GM19452 (cell line): ENCODE data around the gene CARD8.
"Not testable (repeated sequence)": the region's sequence is repeated elsewhere in the genome, so short reads cannot be mapped to it uniquely, and the experiment has no call there.

Experiments used
- ATAC-seq: cut with Tn5 transposase; IDR thresholded peaks from one replicate; pipeline ENCODE4 v1.9.1; 2021; ENCODE audit not compliant: unreplicated experiment

The CARD8 gene

DNA sequence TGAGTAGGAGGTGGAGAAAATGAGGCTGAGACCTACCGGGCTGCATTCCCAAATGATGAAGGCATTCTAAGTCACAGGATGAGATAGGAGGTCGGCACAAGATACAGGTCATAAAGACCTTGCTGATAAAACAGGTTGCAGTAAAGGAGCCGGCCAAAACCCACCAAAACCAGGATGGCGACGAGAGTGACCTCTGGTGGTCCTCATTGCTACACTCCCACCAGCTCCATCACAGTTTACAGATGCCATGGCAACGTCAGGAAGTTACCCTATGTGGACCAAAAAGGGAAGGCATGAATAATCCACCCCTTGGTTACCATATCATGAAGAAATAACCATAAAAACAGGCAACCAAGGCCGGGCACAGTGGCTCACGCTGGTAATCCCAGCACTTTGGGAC, 9.6 kb upstream of the CARD8 start:
- ATAC-seq, result not testable (repeated sequence)

DNA sequence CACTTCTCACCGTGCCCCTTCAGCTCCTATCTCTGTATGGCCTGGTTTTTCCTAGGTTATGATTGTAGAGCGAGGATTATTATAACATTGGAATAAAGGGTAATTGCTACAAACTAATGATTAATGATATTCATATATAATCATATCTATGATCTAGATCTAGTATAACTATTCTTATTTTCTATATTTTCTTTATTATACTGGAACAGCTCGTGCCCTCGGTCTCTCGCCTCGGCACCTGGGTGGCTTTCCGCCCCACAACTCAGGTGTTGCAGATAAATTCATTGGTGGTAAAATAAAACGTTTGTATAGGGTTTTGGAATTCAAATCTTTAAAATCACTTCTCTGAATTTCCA, 4.6 kb upstream of the CARD8 start:
- not testable (repeated sequence) for ATAC-seq

DNA sequence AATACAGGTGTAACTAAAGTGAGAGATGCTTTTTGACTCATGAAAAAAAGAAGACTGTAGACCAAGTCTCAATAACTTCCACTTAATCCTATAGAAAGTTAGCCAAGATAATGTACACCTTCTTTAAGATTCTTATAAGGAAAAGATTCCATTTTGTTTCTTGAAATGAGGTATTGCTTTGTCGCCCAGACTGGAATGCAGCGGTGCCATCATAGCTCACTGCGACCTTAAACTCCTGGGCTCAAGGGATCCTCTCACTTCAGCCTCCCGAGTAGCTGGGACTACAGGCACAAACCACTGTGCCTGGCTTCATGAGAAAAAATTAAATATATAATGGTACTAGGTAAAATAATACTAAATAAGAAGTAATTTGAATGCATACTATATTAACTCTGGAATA, 3.3 kb upstream of the CARD8 start:
- not testable (repeated sequence) for ATAC-seq

DNA sequence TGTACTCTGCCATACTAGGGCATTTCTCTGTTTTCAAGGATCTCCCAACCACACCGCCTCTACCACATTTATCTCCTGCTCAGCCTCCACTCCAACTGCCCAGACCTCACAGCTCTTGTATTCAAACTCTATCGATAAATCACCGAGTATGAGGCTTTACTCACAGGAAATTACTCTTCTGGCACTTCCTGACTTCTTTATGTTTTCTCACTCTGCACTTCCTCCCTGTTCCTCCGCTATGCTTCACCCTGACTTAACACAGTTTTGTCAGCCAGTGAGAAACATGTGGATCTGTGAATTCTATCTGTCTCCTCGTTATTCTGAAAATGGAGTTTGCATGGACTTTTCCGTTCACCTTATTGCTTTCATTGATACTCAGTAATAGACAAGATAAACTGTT, 2.6 kb upstream of the CARD8 start:
- no peak for ATAC-seq

DNA sequence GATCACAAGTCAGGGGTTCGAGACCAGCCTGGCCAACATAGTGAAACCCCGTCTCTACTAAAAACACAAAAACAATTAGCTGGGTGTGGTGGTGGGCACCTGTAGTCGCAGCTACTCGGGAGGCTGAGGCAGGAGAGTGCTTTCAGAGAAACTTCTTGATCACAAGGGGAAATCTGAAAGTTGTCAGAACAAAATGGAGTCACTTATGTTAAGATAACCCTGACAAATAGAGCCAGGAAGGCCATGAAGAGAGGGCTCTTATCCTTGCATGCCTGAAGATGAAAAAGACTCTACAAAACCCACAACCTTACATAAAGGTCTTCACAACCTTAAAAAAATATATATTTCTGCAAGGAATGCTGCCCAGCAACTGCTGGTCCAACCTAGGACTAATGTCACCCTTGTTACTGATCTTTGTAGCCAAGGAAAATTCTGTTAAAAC, 1.2 kb downstream of the CARD8 start:
- no peak for ATAC-seq

DNA sequence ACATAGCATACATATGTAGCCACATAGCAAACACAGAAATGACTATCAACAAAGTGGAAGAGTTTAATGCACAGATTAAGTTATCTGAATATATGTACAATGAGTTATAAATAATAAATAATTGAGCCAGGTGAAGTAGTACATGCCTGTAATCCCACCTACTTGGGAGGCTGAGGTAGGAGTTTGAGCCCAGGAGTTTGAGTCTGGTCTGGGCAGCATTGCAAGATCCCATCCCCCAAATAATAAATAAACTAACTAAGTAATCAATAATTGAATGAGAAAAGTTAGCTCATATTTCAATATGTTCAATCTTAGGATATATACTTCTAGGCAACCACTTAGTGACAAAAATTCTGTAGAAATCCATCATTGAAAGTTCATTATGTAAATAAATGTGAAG, 1.7 kb downstream of the CARD8 start:
- ATAC-seq, result no peak

DNA sequence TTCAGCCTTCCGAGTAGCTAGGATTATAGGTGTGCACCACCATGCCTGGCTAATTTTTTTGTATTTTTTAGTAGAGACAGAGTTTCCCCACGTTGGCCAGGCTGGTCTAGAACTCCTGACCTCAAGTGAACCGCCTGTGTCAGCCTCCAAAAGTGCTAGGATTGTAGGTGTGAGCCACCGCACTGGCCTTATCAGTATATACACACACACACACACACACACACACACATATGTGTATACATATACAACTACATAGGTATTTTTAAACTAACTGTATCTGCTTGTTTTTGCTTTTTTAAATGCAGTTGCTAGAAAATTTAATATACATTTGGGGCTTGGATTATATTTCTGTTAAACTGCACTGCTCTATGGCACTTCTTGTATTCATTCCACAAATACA, 3.1 kb downstream of the CARD8 start:
- ATAC-seq, result no peak

DNA sequence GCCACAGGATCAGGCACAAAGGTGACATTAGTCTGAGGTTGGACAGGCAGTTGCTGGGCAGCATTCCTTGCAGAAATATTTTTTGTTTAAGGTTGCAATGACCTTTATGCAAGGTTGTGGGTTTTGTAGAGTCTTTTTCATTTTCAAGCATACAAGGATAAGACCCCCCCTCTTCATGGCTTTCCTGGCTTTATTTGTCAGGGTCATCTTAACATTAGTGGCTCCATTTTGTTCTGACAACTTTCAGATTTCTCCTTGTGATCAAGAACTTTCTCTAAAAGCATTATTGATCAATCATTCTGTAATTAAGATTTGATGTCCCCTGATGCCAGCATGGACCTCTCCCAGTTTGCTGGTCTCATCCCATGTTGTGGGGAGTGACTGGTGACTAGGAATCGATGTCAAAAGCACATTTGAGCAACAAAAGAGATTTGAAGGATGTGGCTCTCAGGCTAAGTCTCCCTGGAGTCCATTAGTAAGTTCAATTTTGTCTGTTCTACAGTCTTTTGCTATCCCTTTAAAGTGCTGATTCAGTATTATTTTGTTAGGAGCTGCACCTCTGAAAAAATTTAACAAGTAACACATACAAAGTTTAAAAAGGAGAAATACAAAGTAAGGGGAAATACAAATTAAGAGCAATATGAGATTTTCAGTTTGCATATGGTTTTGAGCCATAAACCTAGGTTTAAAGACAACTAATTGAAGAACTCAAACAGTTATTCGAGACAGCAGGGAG, 5.3 kb downstream of the CARD8 start:
- ATAC-seq, result no peak

DNA sequence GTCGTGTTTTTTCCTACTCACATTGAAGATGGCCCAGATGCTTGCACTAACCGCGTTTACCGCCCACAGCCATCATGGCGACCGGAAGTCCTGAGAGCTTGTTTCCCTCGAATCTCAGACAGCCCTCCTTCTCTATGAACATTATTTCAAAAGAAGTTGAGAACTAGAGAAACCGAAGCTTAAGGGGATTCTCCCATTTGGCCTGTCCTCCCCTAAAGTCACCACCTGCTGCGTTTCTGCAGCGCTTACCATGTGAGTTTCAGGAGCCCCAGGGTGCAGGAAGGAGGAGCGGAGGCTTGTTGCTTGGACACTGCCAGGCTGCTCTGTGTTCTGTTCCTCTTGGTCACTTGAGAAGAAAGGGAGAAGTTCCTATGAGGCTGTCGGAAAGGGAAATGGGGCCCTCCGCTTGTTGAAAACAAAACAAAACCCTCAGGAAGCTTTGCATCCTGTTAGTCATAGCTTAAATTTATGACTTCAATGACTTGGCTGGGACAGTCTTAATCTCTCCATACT, 6.2 kb downstream of the CARD8 start:
- peak; percentile 78 for ATAC-seq

DNA sequence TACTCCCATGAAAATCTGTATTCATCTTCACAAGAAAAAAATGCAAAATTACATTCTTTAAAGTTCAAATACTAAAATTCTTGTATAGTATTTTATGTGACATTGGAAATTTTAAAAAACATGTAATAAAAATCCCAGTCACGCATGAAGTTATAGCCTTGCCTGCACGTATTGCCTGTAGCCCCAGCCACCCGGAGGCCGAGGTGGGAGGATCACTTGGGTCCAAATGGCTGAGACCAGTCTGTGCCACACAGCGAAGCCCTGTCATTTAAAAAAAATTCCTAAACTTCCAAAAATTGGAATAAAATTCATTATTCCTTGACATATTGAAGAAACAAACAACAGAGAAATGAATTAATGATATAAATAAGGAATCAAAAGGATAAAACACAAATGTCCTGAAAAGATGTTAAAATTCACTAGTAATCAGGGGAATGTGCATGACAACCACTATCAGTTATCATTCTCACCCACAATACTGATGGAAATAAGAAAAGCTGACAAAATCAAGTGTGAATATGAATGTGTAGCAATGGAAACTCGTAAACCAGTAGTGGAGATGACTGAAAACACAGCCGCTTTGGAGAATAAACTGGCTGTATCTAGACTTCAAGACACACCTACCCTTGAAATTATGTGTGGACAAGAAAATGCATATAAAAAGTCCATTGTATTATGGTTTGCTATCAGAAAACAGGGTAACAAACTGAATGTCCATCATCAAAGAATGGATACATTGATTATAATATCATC, 7.5 kb downstream of the CARD8 start:
- ATAC-seq, result no peak

DNA sequence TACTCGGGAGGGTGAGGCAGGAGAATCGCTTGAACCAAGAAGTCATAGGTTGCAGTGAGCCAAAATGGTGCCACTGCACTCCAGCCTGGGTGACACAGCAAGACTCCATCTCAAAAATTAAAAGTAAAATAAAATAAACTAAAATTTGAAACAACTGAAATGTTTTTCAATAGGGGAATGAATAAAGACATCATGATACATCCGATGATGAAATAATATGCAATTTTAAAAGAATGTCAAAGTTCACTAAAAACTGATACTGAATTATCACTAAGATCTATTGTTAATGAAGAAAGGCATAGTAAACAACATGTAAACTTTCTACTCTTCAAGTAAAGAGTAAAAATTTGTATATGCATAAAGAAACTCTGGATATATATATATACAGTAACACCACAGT, 8.5 kb downstream of the CARD8 start:
- ATAC-seq, result no peak

DNA sequence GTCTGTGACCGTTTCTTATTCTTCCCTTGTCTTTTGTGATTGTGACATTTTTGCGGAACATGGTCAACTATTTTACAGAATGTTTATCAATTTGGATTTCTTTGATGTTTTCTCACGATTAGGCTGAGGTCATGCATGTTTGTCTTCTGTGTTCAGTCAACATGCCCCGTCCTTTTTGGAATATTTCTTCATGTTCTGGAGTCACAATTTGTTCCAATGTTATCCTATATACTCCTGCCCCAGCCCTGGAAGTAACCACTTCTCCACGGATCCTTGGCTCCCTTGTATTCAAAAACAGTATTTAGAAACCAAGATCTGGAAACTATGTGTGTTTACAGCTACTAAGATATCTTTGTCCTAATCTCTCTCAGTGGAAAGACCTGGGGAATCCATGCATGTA, 9.6 kb downstream of the CARD8 start:
- ATAC-seq, result no peak

DNA sequence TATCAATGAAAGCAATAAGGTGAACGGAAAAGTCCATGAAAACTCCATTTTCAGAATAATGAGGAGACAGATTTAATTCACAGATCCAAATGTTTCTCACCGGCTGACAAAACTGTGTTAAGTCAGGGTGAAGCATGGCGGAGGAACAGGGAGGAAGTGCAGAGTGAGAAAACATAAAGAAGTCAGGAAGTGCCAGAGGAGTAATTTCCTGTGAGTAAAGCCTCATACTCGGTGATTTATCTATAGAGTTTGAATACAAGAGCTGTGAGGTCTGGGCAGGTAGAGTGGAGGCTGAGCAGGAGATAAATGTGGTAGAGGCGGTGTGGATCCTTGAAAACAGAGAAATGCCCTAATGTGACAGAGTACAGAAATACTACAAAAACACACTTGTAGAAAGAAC, 11.4 kb downstream of the CARD8 start:
- no peak for ATAC-seq

DNA sequence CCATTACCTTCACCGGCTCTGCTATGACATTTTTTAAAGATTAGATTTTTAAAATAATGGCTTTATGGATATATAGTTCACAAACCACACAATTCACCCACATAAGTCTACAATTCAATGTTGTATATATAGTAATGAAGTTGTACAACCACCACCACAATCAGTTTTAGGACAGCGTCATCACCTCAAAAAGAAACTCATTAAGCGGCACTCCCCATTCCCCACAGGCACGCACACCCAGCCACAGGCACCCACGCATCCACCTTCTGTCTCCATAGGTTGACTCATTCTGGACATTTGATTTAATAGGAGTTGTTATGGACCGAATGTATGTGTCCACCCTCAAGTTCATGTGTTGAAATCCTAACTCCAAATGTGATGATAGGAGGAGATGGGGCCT, 13.9 kb downstream of the CARD8 start:
- ATAC-seq, result not testable (repeated sequence)

DNA sequence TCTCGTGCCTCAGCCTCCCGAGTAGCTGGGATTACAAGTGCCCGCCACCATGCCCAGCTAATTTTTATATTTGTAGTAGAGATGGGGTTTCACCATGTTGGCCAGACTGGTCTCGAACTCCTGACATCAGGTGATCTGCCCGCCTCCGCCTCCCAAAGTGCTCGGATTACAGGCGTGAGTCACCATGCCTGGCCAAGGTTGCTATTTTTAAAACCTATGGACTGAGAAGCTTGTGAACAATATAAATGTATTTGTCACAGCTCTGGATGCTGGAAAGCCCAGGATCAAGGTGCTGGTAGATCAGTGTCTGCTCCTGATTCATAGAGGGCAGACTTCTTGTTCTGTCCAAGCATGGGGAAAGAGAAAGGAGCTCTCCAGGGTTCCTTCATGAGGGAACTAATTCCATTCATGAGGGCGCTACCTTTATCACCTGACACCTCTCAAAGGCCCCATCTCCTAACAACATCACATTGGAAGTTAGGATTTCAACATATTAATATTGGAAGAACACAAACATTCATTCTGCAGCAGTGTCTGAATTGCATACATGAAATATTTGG, 16.1 kb downstream of the CARD8 start:
- no peak for ATAC-seq

DNA sequence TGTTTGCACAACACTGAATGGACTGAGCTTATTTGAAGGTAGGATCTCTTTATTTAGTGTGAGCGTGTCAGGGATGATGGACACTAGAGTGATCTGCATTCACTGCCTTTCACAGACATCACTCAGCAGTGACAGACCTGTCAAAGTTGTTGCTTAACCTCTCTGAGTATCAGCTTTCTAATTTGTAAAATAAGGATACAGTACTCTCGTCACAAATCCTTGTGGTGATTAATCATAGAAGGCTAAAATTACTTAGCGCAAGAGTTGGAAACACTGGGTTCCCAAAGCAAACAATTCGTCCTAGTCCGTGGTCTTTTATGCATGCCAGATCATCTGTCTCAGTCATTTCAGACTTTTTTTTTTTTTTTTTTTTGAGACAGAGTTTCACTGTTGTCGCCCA, 16.6 kb downstream of the CARD8 start:
- no peak for ATAC-seq

DNA sequence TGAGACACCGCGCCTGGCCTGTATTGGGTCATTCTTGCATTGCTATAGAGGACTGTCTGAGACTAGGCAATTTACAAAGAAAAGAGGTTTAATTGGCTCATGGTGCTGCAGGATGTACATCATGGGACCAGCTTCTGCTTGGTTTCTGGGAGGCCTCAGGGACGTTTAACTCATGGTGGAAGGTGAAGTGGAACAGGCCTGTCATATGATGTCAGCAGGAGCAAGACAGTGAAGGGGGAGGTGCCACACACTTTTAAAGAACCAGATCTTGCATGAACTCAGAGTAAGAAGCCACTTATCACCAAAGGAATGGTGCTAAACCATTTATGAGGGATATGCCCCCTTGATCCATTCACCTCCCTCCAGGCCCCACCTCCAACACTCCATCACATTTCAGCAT, 18.7 kb downstream of the CARD8 start:
- no peak for ATAC-seq

DNA sequence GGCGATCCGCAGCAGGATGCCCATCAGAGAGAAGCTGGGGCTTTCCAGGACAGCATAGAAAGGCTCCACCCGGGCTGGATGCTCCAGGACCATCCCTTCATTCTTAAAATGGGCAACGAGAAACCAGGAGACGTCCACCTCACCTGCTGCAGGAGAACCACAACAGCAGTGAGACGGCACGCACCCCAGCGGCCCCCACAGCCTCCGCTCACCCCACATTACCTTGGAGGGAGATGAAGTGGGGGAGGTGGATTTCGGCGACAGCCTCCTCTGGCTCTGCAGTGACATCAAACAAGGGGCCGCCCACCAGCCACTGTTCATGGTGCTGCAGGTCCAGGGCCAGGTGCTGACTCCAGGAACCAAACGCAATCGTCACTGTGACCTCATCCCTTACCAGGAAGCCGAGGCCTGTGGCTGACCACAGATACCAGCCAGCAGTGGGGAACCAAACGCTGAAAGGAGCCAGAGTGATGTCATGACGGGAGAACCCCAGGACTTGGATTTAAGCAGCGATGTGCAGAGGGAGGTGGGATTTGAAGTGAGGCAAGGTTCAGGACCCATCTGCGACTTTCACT, 25.1 kb downstream of the CARD8 start:
- no peak for ATAC-seq

DNA sequence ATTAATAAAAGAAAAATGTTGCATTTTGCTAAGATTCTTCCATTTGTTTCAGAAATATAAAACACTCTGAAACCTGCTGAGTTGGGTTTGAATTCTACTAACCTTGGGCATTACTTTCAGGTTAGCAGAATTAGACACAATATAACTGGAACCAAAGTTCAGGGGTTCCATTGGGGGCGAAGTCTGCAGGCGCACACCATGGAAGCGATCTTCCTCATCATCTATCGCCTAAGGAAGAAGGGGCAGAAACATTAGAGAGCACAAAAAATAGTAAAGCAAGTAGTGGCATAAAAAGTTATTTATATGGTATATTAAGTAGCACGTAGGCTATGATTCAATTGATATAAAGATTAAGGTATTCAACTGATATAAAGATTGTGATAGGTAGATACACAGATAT, 34.1 kb downstream of the CARD8 start:
- no peak for ATAC-seq

DNA sequence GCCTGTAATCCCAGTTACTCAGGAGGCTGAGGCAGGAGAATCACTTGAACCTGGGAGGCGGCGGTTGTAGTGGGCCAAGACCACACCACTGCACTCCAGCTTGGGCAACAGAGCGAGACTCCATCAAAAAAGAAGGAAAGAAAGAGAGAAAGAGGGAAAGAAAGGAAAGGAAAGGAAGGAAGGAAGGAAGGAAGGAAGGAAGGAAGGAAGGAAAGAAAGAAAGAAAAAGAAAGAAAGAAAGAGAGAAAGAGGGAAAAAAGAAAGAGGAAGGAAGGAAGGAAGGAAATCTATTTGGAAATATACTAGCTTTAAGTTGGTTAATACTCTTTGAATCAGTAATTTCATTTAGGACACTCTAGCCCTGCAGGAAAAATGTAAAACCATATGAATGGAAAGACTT, 34.9 kb downstream of the CARD8 start:
- not testable (repeated sequence) for ATAC-seq

DNA sequence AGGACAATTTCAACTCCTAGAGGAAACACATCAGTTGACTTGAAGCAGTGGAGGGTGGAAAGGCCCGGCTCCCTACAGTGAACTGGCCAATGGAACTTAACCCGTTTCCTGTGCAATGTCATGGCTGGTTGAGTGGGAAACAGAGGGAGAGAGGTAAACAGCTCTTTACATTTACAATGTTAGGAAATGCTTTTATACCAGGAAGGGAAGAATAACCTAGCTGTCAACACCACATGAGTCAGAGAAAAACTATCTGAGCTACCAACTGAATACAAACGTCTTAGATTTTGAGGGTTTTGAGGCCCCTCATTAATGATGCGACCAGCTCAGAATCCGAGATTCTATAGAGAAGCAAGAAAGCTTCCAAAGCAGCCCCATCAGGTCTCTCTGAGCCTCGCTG, 36.7 kb downstream of the CARD8 start:
- no peak for ATAC-seq

DNA sequence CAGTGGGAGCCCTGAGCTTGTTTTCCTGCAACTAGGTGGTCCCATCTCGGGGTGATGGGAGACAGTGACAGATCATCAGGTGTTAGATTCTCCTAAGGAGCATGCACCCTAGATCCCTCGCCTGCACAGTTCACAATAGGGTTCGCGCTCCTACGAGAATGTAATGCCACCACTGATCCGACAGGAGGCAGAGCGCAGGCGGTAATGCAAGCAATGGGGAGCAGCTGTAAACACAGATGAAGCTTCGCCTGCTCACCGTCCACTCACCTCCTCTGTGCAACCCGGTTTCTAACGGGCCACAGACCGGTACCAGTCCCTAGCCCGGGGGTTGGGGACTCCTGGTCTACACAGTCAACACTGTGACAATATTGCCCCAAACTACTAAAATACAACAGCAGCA, 38.8 kb downstream of the CARD8 start:
- ATAC-seq, result no peak
